K562 (cell line): ENCODE measurements around the gene EPHA4.

Source experiments
- BHLHE40 ChIP-seq: IDR thresholded peaks from 2 replicates; pipeline ENCODE4 v1.6.1; 2011; ENCODE audit warnings: low read length, improper control_type of control experiment
- NONO ChIP-seq, 2 experiments: fragments of 200-400 bp in 1 of 2; fragments of 450-650 bp in 1 of 2; formaldehyde crosslinking in 1 of 2; IDR thresholded peaks; 2 replicates each; pipeline ENCODE4 v1.6.1; 2017; ENCODE audit warnings: low read depth in 2 of 2, mild to moderate bottlenecking in 2 of 2, moderate library complexity in 2 of 2, low read length in 1 of 2
- POLR2A ChIP-seq: fragments of 450-650 bp; conservative IDR thresholded peaks from 2 replicates; pipeline ENCODE4 v1.6.1; 2016
- POLR2AphosphoS5 ChIP-seq: IDR thresholded peaks from 2 replicates; pipeline ENCODE4 v1.6.1; 2011; ENCODE audit warnings: mild to moderate bottlenecking, low read depth, low read length, moderate library complexity; ENCODE audit not compliant: control insufficient read depth, insufficient read depth
- TBL1XR1 ChIP-seq, 2 experiments: IDR thresholded peaks; 2 replicates each; pipeline ENCODE4 v1.6.1; 2012; ENCODE audit warnings: improper control_type of control experiment in 2 of 2, low read length in 2 of 2, mild to moderate bottlenecking in 1 of 2
- TSHZ1 ChIP-seq: fragments of 250-450 bp; sonication (Bioruptor Pico); IDR thresholded peaks from 2 replicates; pipeline ENCODE4 v1.4.0; 2020; ENCODE audit warnings: mild to moderate bottlenecking, moderate library complexity

DNA sequence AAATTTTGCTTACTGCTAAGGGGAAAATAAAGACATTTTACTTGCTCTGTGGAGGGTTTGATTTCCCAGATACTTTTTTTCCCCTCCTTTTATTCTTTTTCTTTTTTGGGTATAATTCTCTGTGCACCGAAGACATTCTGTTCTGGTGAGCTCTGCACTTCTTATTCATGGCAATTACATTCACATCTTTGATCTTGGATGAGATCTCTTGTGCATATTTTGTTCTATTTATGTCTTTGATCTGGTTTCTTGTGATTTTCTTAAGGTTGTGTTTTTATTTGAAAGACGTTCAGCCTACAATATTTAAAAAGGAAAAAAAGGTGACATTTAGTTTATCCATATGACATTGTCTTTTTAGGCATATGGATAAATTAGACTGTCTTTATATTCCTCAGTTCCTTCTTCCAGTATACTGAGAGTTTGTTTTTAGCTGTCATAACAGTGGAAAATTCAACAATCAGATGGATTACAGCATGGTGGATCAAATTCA is 33.7 kb upstream of the EPHA4 start:
- TF ChIP-seq BHLHE40, result no peak
- TF ChIP-seq POLR2A, result no peak
- TF ChIP-seq TSHZ1 (CRISPR knock-in tag), result no peak
- TF ChIP-seq POLR2AphosphoS5, result no peak
- TF ChIP-seq NONO (IDR thresholded peaks at IDR 0.05; ENCODE audit: low read depth in 2 of 2, low read length in 1 of 2), result no peak
- no peak for TF ChIP-seq TBL1XR1 (IDR thresholded peaks at IDR 0.05; ENCODE audit: low read length in 2 of 2)
